GM19023 (cell line): ENCODE results near the gene BCL2A1.
"Not testable (repeated sequence)": the region's sequence is repeated elsewhere in the genome, so short reads cannot be mapped to it uniquely, and the experiment has no call there.

Experiments
- ATAC-seq: cut with Tn5 transposase; IDR thresholded peaks from one replicate; pipeline ENCODE4 v1.9.1; 2021; ENCODE audit warnings: mild to moderate bottlenecking, moderate library complexity; ENCODE audit not compliant: unreplicated experiment

BCL2A1 gene

GRCh38 chr15:79970624-79971434 is at the start of gene BCL2A1:
BCL2A1 (minus strand) TSS chr15:79971196; CDS start chr15:79971119, 77 bp downstream.
- ATAC-seq, result peak; percentile 55

GRCh38 chr15:80020731-80021130 is 49.7 kb upstream of the BCL2A1 start:
- no peak for ATAC-seq

- not testable (repeated sequence) for ATAC-seq
Measured at GRCh38 chr15:80020149-80020548, 49.2 kb upstream of the BCL2A1 start.

GRCh38 chr15:80019168-80019745 is 48.3 kb upstream of the BCL2A1 start:
- ATAC-seq, result no peak

GRCh38 chr15:80017139-80017538 is 46.1 kb upstream of the BCL2A1 start:
- ATAC-seq, result not testable (repeated sequence)

- not testable (repeated sequence) for ATAC-seq
Measured at GRCh38 chr15:80016506-80016905, 45.5 kb upstream of the BCL2A1 start.

GRCh38 chr15:80015156-80015555 is 44.2 kb upstream of the BCL2A1 start:
- ATAC-seq, result no peak

- ATAC-seq, result not testable (repeated sequence)
Measured at GRCh38 chr15:80014186-80014585, 43.2 kb upstream of the BCL2A1 start.

GRCh38 chr15:80012060-80012726 is 41.2 kb upstream of the BCL2A1 start:
- no peak for ATAC-seq

- ATAC-seq, result no peak
Measured at GRCh38 chr15:80011596-80011995, 40.6 kb upstream of the BCL2A1 start.

- ATAC-seq, result not testable (repeated sequence)
Measured at GRCh38 chr15:80011041-80011523, 40.1 kb upstream of the BCL2A1 start.

- no peak for ATAC-seq
Measured at GRCh38 chr15:80010131-80010673, 39.2 kb upstream of the BCL2A1 start.

GRCh38 chr15:80007532-80007931 is 36.5 kb upstream of the BCL2A1 start:
- ATAC-seq, result no peak

- ATAC-seq, result no peak
Measured at GRCh38 chr15:80006946-80007345, 36.0 kb upstream of the BCL2A1 start.

GRCh38 chr15:80003934-80004472 is 33.0 kb upstream of the BCL2A1 start:
- ATAC-seq, result no peak

- ATAC-seq, result no peak
Measured at GRCh38 chr15:80003171-80003570, 32.2 kb upstream of the BCL2A1 start.

GRCh38 chr15:80002267-80002666 is 31.3 kb upstream of the BCL2A1 start:
- ATAC-seq, result no peak

- ATAC-seq, result no peak
Measured at GRCh38 chr15:79994615-79995014, 23.6 kb upstream of the BCL2A1 start.

GRCh38 chr15:79991826-79992225 is 20.8 kb upstream of the BCL2A1 start:
- no peak for ATAC-seq

- ATAC-seq, result no peak
Measured at GRCh38 chr15:79990997-79991334, 20.0 kb upstream of the BCL2A1 start.

GRCh38 chr15:79990280-79990996 is 19.4 kb upstream of the BCL2A1 start:
- no peak for ATAC-seq
